ENCODE results near the gene VSTM1.

- TF ChIP-seq, protein P1, sequence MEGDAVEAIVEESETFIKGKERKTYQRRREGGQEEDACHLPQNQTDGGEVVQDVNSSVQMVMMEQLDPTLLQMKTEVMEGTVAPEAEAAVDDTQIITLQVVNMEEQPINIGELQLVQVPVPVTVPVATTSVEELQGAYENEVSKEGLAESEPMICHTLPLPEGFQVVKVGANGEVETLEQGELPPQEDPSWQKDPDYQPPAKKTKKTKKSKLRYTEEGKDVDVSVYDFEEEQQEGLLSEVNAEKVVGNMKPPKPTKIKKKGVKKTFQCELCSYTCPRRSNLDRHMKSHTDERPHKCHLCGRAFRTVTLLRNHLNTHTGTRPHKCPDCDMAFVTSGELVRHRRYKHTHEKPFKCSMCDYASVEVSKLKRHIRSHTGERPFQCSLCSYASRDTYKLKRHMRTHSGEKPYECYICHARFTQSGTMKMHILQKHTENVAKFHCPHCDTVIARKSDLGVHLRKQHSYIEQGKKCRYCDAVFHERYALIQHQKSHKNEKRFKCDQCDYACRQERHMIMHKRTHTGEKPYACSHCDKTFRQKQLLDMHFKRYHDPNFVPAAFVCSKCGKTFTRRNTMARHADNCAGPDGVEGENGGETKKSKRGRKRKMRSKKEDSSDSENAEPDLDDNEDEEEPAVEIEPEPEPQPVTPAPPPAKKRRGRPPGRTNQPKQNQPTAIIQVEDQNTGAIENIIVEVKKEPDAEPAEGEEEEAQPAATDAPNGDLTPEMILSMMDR (IDR thresholded peaks at IDR 0.05) = no peak
- TF ChIP-seq POLR2AphosphoS5 (IDR thresholded peaks at IDR 0.05) (no peak), POLR2A (IDR thresholded peaks at IDR 0.05) (no peak)
These were observed 48.7 kb downstream of the VSTM1 start for GRCh38 chr19:54014920-54015560.

Measured in breast epithelium (tissue), 3 donors.